ENCODE results near the gene MYO10.
A peak's percentile ranks its signal among the peaks of the same experiment; 100 is the strongest.

MYO10 gene

DNA sequence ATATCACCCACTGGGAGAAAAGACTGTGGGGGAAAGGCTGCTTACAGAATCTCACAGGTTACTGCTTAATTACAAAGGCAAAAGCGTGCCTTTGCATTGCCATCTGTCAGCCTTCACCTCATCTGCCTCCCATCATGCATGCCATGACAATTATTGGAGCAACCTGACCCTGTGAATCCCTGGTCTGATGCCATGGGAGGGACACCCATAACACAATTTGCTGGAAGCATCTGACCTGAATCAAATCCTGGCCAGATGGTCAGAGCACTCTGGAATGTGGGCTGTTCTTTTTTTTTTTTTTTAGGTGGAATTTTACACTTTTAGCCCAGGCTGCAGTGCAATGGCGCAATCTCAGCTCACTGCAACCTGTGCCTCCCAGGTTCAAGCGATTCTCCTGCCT, 307.7 kb downstream of the MYO10 start:
- peak overlapping the region; percentile 73 for H3K27ac ChIP-seq
- peaks cover 60% of the 10 kb centered on the region in 2 experiments for H3K4me1 ChIP-seq (ENCODE audit: control insufficient read depth in 1 of 2, insufficient read depth in 1 of 2, low read depth in 1 of 2, low read length in 1 of 2)
- H3K9me3 ChIP-seq = no peaks in the 10 kb centered on the region
- no peak overlapping the region for H3K4me3 ChIP-seq (ENCODE audit: low read depth in 1 of 2, low read length in 1 of 2)
- no peaks in the 10 kb centered on the region for H3K27me3 ChIP-seq
- TF ChIP-seq, protein P1, sequence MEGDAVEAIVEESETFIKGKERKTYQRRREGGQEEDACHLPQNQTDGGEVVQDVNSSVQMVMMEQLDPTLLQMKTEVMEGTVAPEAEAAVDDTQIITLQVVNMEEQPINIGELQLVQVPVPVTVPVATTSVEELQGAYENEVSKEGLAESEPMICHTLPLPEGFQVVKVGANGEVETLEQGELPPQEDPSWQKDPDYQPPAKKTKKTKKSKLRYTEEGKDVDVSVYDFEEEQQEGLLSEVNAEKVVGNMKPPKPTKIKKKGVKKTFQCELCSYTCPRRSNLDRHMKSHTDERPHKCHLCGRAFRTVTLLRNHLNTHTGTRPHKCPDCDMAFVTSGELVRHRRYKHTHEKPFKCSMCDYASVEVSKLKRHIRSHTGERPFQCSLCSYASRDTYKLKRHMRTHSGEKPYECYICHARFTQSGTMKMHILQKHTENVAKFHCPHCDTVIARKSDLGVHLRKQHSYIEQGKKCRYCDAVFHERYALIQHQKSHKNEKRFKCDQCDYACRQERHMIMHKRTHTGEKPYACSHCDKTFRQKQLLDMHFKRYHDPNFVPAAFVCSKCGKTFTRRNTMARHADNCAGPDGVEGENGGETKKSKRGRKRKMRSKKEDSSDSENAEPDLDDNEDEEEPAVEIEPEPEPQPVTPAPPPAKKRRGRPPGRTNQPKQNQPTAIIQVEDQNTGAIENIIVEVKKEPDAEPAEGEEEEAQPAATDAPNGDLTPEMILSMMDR (IDR thresholded peaks at IDR 0.05) = no peak
- no peaks in the 10 kb centered on the region for H3K36me3 ChIP-seq

DNA sequence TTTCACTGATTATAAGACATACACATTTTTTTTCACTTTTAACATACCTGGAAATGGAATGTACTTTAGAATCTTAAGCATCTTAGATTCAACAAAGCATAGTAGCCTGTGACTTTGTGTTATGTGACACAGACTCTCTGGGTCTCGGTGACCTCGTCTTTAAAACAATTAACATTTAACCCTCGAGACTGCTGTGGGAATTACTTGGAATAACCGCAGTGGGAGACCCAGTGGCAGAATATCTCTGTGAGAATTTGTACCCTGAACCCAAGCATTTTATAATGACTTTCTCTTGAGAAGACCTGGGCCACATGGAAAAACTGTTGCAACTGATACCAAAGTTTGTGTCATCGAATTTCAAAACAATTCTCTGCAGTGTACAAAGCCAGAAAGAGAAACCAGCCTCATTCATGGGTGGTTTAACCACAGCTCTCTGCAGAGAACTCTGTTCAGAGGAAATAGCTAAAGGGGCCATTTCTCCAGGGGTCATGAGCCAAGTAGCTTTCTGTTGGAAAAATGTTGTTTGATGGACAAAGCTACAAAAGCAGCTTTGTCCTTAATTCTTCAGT, 309.3 kb downstream of the MYO10 start:
- Histone ChIP-seq H3K9me3 (no peaks in the 10 kb centered on the region), H3K27me3 (no peaks in the 10 kb centered on the region), H3K4me3 (ENCODE audit: low read depth in 1 of 2, low read length in 1 of 2) (no peak overlapping the region), H3K27ac (peak overlapping the region; percentile 73), H3K36me3 (no peaks in the 10 kb centered on the region), H3K4me1 (ENCODE audit: control insufficient read depth in 1 of 2, insufficient read depth in 1 of 2, low read depth in 1 of 2, low read length in 1 of 2) (peaks cover 60 to 64% of the 10 kb centered on the region in 2 experiments)
- TF ChIP-seq, protein P1 (IDR thresholded peaks at IDR 0.05) = no peak

DNA sequence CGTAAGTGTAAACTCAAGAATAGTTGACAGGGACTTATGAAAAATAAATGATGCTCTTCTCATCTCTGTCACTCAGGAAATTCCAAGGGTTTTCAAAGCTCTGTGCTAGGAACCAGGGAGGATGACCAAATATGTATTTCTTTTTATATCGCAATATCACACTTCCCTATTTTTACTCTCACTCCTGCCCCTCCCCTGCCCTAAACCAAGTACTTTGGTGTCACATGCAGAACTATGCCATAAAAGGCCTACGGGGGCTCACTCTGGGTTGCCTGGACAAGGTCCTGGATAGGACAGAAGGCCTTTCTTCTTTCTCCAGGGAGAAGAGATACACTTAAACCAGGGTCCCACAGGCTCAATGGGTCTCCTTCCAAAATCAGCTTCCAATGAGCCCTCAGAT, 311.0 kb downstream of the MYO10 start:
- TF ChIP-seq, protein P1 (IDR thresholded peaks at IDR 0.05) = no peak
- H3K36me3 ChIP-seq = no peaks in the 10 kb centered on the region
- H3K4me3 ChIP-seq (ENCODE audit: low read depth in 1 of 2, low read length in 1 of 2) = no peak overlapping the region
- peak overlapping the region; percentile 73 for H3K27ac ChIP-seq
- H3K4me1 ChIP-seq (ENCODE audit: control insufficient read depth in 1 of 2, insufficient read depth in 1 of 2, low read depth in 1 of 2, low read length in 1 of 2) = peaks cover 57 to 63% of the 10 kb centered on the region in 2 experiments
- H3K27me3 ChIP-seq = no peaks in the 10 kb centered on the region
- no peaks in the 10 kb centered on the region for H3K9me3 ChIP-seq

DNA sequence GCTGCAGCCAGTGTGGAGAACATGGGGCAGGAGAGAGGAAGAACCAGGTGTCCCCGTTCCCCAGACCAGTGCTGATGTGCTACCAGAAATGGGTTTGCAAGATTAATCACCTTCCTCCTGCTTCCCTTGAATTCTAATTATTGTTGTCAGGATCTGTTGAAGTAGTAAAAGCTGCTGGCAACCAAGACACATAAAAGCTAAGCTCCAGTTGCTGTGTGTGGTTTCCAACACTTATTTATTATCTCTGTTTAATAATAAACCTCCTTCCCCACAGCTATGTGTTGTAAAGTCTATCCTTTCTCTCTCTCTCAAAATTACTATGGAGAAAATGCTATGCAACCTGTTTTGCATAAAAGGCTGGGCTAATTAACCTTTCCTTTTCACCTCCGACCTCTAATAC, 317.0 kb downstream of the MYO10 start:
- H3K36me3 ChIP-seq = no peaks in the 10 kb centered on the region
- peaks cover 7% of the 10 kb centered on the region for H3K27me3 ChIP-seq
- H3K4me3 ChIP-seq (ENCODE audit: low read depth in 1 of 2, low read length in 1 of 2) = no peak overlapping the region
- H3K4me1 ChIP-seq (ENCODE audit: control insufficient read depth in 1 of 2, insufficient read depth in 1 of 2, low read depth in 1 of 2, low read length in 1 of 2) = peaks cover 18 to 20% of the 10 kb centered on the region in 2 experiments
- no peak overlapping the region for H3K27ac ChIP-seq
- no peaks in the 10 kb centered on the region for H3K9me3 ChIP-seq
- TF ChIP-seq, protein P1 (IDR thresholded peaks at IDR 0.05) = no peak

DNA sequence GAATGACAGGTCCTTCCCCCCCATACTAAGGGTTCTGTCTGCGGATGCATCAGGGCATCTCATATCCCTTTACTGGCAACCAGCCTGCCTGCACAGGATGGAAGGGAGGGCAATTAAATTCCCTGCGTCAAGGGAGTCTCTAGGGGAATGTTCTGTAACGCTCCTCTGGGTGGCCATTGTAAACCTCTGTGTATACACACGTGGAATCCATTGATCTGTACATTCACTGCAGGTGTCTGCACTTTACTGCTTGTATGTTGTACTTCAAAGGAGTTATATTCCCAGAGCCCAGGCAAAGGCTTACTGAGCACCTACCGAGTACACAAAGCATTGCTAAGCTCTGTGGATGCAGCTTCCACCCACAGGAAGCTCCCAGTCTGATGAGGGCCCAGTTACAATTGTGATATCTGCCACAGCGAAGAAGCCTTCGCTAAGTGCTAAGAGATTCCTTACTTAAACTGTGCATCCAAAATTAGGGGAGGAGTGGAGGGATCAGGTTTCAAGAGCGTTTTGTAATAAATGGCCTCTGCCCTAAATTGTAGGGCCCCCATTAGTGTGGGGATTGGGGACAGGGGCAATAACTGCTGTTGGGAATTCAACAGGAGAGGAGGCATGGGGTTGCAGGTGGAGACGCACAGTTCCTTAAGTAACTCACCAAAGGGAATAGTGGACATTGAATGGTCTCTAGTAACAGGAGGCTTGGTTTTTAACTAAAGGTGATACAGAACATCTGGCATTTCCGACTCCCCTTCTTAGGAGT, 317.8 kb downstream of the MYO10 start:
- TF ChIP-seq, protein P1 (IDR thresholded peaks at IDR 0.05) = no peak
- Histone ChIP-seq H3K9me3 (no peaks in the 10 kb centered on the region), H3K4me1 (ENCODE audit: control insufficient read depth in 1 of 2, insufficient read depth in 1 of 2, low read depth in 1 of 2, low read length in 1 of 2) (peaks cover 17 to 20% of the 10 kb centered on the region in 2 experiments), H3K27ac (no peak overlapping the region), H3K36me3 (no peaks in the 10 kb centered on the region), H3K27me3 (peaks cover 7% of the 10 kb centered on the region), H3K4me3 (ENCODE audit: low read depth in 1 of 2, low read length in 1 of 2) (no peak overlapping the region)

Measured in neutrophil (primary cell).